Pancreas (tissue), 10 donors: ENCODE results near the gene PTPRG. TPM values are rescaled to one million over a fixed set of nuclear protein-coding genes. Genes with fewer than 3 reads are reported as not detected.

ENCODE experiments used
- ATAC-seq, 4 donors: fragments of 200-7000 bp; cut with Tn5 transposase; one replicate each; pipeline versions ENCODE4 v1.8.0 to v1.9.1; 2020; ENCODE audit warnings: mild to moderate bottlenecking in 4 of 4, moderate library complexity in 4 of 4
- DNase-seq, 6 donors: peaks; one replicate each; pipeline ENCODE4 v3.0.0-alpha.2; 2020
- FAIRE-seq: peaks from 2 replicates; lab custom pipeline; 2012; peaks lifted over from hg19 to GRCh38; lab: Jason Lieb, UNC
- H3K27ac ChIP-seq, 4 donors: fragments of 200-600 bp; sonication (generic); 1 replicate in 3 of 4; 2 replicates in 1 of 4; pipeline versions ENCODE4 v1.5.0 to v1.8.0; 2020
- H3K27me3 ChIP-seq, 4 donors: fragments of 200-600 bp; one replicate each; pipeline ENCODE4 v1.8.0; 2021
- H3K36me3 ChIP-seq, 3 donors: fragments of 200-600 bp; sonication (generic) in 1 of 3; one replicate each; pipeline versions ENCODE4 v1.5.0 to v1.8.0; 2020 to 2021
- H3K4me1 ChIP-seq, 3 donors: fragments of 200-600 bp; one replicate each; pipeline ENCODE4 v1.8.0; 2021
- H3K4me3 ChIP-seq, 4 donors: fragments of 200-600 bp; sonication (generic) in 2 of 4; one replicate each; pipeline versions ENCODE4 v1.5.0 to v1.8.0; 2020 to 2021
- H3K9me3 ChIP-seq, 4 donors: fragments of 200-600 bp; one replicate each; pipeline ENCODE4 v1.8.0; 2021
- WGBS, 2 donors: extraction: QIAGEN DNeasy Blood & Tissue Kit; methylation state at CpG; one replicate each; pipeline ENCODE4 v1.1.7; 2013; 5-methylcytosine and 5-hydroxymethylcytosine counted together
- intact Hi-C, 3 donors: fragments of 100-400 bp; cut with DNase I; formaldehyde crosslinking; loops; one replicate each; pipeline versions ENCODE4 v1.11.1 to v1.14.2; 2022
- polyA plus RNA-seq, 2 donors: library from polyadenylated mRNA; stranded (reverse); fragments of 200-250 nt; gene quantifications; one replicate each; pipeline ENCODE4 v1.2.3, GENCODE V29; 2013
- total RNA-seq, 6 donors: library from RNA; stranded (reverse); fragmentation: NEBNext Ultra II Directional in 4 of 6; extraction: Animal tissue kit (Norgen Biotek cat#: 25700) in 4 of 6; gene quantifications; one replicate each; pipeline versions ENCODE4 v1.2.1 to v1.2.4, GENCODE V29; 2021 to 2023
- TF ChIP-seq, protein P1 (sequence below), 4 donors: fragments of 200-600 bp; sonication (generic) in 3 of 4; IDR thresholded peaks; one replicate each; pipeline versions ENCODE4 v1.5.0 to v1.8.0; 2021; ENCODE audit warnings: antibody characterized with exemption in 4 of 4
- donor health status: healthy with polysubstance abuse.
- donor health status: DM: no; HTN: no; CAD: no; lungs with moderate emphysema.
- donor health status: DM: no; HTN: no; CAD: no.
- donor health status: control.
- donor health status: control.
- donor health status: Bipolar disorder and iron deficiency.
- donor health status: DM: yes; HTN: yes; CAD: no.
- donor health status: DM: no; HTN: no; CAD: no.
- donor health status: DM: no; HTN: no; CAD: no.
- donor health status: DM: yes; HTN: yes; CAD: no.

Gene PTPRG
- total and polyA plus RNA-seq, 8 donors, result 2.8 to 20.5 (median 9.5) TPM

DNA sequence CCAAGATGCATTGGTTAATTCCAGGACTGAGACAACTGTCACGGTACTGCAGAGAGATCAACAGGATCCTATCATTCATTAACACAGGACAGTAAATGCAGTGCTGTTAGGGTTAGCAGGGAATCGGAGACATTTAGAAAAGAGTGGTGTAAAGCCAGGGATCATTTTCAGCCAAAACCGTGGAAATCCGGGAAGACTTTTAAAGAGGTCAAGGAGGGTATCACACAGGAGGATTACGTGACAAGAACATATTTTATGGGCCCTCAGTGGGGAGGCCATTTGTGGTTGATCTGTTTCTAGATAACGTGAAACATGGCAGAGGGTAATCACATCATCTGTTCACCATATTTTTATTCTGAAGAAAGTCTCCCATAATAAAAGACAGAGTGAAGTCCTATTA lies 216.1 kb downstream of the PTPRG start:
- 79 to 82% methylated on average over 6 of the region's 6 CpGs for WGBS, 2 donors
- Histone ChIP-seq H3K4me1 (no peaks in the 10 kb centered on the region), H3K36me3 (no peaks in the 10 kb centered on the region), H3K9me3 (no peaks in the 10 kb centered on the region), H3K27me3 (no peaks in the 10 kb centered on the region), H3K4me3 (no peak overlapping the region), H3K27ac (no peak overlapping the region)
- no peak for FAIRE-seq
- intact Hi-C loops, result no loop called here
- no peak for ATAC-seq
- no peak for DNase-seq
- TF ChIP-seq, protein P1, sequence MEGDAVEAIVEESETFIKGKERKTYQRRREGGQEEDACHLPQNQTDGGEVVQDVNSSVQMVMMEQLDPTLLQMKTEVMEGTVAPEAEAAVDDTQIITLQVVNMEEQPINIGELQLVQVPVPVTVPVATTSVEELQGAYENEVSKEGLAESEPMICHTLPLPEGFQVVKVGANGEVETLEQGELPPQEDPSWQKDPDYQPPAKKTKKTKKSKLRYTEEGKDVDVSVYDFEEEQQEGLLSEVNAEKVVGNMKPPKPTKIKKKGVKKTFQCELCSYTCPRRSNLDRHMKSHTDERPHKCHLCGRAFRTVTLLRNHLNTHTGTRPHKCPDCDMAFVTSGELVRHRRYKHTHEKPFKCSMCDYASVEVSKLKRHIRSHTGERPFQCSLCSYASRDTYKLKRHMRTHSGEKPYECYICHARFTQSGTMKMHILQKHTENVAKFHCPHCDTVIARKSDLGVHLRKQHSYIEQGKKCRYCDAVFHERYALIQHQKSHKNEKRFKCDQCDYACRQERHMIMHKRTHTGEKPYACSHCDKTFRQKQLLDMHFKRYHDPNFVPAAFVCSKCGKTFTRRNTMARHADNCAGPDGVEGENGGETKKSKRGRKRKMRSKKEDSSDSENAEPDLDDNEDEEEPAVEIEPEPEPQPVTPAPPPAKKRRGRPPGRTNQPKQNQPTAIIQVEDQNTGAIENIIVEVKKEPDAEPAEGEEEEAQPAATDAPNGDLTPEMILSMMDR (IDR thresholded peaks at IDR 0.05), result no peak

DNA sequence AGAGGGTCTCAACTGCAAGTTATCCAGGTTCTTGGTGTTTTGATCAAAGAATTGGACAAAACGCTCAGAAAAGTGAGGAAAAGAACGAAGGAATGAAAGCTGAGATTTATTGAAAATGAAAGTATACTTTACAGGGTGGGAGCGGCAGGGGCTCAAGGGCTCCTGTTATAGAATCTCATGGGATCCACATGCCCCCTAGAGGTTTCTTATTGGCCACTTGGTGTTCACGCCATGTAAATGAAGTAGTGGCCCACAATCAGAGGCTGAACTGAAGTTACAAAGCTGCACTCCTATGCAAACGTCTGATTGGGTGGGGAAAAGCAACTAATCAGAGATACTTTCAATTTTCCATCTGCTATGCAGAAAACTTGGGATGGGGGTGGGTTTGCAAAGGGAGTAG lies 216.7 kb downstream of the PTPRG start:
- H3K9me3 ChIP-seq, result no peaks in the 10 kb centered on the region
- DNase-seq (no peak), FAIRE-seq (no peak), ATAC-seq (no peak)
- H3K4me3 ChIP-seq, result no peak overlapping the region
- TF ChIP-seq, protein P1 (IDR thresholded peaks at IDR 0.05), result no peak
- H3K27ac ChIP-seq, result no peak overlapping the region
- intact Hi-C loops, result no loop called here
- no peaks in the 10 kb centered on the region for H3K4me1 ChIP-seq
- H3K27me3 ChIP-seq, result no peaks in the 10 kb centered on the region
- WGBS, 2 donors, result 82 to 86% methylated on average over 5 of the region's 5 CpGs
- H3K36me3 ChIP-seq, result no peaks in the 10 kb centered on the region

DNA sequence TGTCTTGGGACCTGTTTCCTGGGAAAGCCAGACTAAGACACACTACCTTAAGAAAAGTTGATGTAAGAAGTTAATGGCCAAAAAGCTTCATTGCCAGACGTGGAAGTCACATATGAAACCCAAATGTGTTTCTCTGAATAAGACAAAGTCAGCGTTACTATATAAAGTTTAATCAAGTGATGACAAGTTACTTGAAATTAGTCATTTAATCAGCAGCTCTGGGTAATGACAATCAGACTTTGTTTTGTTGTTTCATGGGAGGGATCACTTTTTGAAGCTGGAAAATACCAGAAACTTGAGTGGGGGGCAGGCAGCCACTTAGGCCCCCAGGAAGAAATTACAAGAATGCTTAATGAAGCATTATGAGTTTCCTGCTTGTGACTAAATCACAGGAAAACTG lies 218.6 kb downstream of the PTPRG start:
- Histone ChIP-seq H3K4me1 (no peaks in the 10 kb centered on the region), H3K27me3 (no peaks in the 10 kb centered on the region), H3K36me3 (no peaks in the 10 kb centered on the region), H3K27ac (no peak overlapping the region), H3K4me3 (no peak overlapping the region), H3K9me3 (no peaks in the 10 kb centered on the region)
- ATAC-seq (no peak), FAIRE-seq (no peak), DNase-seq (no peak)
- intact Hi-C loops, result no loop called here
- 73 to 79% methylated on average over 2 of the region's 2 CpGs for WGBS, 2 donors
- TF ChIP-seq, protein P1 (IDR thresholded peaks at IDR 0.05), result no peak

DNA sequence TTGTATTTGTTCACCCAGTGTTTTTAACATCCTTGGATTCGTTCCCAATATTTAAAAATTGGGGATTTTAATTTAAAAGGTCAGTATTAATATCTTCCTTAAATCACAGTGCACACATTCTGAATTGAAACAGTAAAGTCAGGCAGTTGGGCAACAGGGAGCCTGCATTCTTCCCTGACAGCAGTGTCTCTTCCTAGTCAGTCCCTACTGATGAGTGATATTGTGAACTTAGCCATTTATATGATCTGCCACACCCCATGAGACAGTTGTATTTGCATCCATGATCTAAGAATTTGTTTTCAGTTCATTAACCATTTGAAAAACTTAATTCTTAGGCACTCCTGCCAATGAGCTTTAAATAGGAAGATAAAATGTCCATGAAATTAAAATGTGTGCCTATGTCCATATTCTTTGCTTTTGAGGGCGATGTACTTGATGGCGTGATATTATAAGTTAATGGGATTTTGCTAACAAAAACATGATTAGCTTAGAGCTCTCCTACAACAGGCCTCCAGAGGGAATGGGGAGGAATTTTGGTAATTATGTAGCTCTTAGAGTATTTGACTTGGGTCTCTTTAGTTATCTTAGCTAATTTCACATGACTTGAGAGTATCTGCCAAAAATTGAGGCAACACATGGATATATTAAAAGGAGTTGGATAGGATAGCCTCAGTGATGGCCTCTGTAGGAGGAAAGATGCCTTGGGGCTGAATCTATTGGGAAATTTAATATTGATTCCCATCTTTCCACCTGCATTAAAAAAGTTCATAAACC lies 219.3 kb downstream of the PTPRG start:
- Histone ChIP-seq H3K4me1 (no peaks in the 10 kb centered on the region), H3K36me3 (no peaks in the 10 kb centered on the region), H3K9me3 (no peaks in the 10 kb centered on the region), H3K4me3 (no peak overlapping the region), H3K27ac (no peak overlapping the region), H3K27me3 (no peaks in the 10 kb centered on the region)
- intact Hi-C loops, result no loop called here
- TF ChIP-seq, protein P1 (IDR thresholded peaks at IDR 0.05), result no peak
- FAIRE-seq (no peak), DNase-seq (no peak), ATAC-seq (no peak)
- WGBS, 2 donors, result 84 to 86% methylated on average over 3 of the region's 3 CpGs

DNA sequence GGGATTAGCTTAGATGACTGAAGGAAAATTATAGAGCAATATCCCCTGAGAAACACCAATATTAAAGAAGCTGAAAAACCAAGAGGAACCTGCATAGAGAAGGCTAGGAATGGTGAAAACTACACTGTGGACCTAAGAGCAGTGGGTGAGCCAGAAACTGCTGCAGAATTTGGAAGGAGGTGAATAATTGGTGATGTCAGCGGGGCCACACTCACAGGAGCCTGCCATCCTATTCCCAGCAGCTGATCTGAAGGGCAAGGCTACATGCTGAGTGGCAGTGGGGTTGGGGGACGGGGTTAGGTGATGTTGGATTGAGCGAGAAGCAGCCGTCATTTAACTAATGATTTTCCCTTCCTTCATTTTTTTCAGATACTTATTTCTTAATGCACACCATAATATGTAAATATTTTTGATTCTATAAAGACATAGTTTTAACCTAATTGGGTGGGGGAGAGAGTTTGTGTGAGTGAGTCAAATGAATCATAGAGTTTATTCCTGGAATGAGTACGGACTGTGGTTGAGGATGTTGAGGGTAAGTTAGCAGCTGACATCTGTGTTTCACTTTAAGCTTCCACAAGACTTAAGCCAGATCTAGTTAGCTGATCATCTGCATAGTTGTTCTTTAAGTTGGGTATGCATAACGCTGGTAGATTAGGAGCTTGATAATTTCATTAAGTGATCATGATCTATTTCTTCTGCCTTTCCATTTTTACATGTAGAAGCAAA lies 222.8 kb downstream of the PTPRG start:
- ATAC-seq, result no peak
- 94 to 97% methylated on average over 6 of the region's 6 CpGs for WGBS, 2 donors
- intact Hi-C loops, result no loop called here
- TF ChIP-seq, protein P1 (IDR thresholded peaks at IDR 0.05), result no peak
- Histone ChIP-seq H3K4me1 (no peaks in the 10 kb centered on the region), H3K36me3 (no peaks in the 10 kb centered on the region), H3K27me3 (no peaks in the 10 kb centered on the region), H3K9me3 (no peaks in the 10 kb centered on the region), H3K4me3 (no peak overlapping the region), H3K27ac (no peak overlapping the region)
- FAIRE-seq, result no peak
- no peak for DNase-seq
